Globus pallidus (tissue), 1 donor: ENCODE data around the gene SLC44A1.
A peak's percentile ranks its signal among the peaks of the same experiment; 100 is the strongest.

Source experiments
- DNase-seq: peaks from one replicate; pipeline ENCODE4 v3.0.0-alpha.2; 2015; ENCODE audit warnings: low spot score

Gene SLC44A1

DNA sequence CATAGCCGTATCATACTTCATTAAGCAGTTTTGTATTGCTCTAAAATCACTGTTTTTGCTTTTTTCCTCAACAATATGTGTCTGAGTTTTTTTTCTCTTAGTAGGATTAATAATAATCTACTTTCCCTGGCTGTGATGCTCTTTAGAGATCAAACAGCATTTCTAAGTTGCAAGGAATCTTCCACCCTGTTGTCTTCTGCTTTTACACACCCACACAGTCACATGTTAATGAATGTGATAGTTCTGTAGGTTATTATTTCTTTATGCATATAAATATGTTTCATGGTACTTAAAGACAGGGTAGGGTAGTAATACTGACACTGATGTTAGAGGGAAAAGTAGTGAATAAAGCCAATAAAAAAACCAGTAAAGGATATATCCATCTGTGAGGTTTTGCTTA lies 29.3 kb downstream of the SLC44A1 start:
- no peak for DNase-seq

DNA sequence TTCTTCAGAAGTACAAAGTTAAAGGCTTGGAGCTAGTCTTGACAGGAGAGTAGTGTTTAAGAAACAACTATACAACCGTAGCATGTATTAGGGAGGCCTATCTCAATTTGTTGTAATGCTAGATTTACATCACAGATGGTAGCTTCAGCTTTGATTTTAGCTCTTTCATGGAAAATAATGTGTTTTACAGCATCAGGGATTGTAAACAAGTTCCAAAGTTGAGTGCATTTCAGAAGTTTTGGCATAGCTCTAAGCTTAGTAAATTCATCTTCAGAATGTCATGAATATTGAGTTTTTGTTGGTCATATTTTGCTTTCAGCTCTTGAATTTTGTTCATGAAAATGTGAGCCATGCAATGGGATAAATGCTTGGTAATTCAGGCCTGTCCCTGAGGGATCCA lies 30.7 kb downstream of the SLC44A1 start:
- no peak for DNase-seq

DNA sequence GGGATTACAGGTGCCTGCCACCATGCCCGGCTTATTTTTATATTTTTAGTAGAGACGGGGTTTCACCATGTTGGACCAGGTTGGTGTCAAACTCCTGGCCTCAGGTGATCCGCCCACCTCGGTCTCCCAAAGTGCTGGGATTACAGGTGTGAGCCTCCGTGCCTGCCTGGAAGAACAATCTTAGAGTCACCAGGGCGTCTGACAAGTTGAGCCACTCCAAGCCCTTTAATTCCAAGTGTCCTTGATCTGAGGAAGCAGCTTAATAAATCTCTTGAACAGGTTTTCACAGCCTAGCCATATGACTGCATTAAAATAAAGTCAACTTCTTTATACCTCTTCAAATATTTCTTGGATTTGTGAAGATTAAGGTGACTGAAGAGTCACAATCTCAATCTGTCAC lies 31.5 kb downstream of the SLC44A1 start:
- no peak for DNase-seq

DNA sequence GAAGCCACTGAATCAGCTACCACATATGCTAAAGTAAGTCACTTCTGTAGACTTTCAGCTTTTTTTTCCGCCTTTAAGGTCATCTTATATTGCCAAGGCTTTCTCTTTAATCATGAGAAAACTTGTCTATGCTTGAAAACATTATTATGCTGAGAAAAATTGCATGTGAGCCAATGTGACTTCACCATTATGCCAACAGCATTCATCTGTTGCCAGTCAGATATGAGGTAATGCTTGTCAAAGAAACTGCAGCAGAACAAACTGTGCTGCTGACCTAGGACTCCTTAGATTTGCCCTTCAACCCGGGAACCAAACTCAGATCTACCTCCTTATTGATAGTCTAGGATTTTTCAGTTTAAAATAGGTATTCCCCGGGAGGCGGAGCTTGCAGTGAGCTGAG lies 34.3 kb downstream of the SLC44A1 start:
- DNase-seq = peak; percentile 81

DNA sequence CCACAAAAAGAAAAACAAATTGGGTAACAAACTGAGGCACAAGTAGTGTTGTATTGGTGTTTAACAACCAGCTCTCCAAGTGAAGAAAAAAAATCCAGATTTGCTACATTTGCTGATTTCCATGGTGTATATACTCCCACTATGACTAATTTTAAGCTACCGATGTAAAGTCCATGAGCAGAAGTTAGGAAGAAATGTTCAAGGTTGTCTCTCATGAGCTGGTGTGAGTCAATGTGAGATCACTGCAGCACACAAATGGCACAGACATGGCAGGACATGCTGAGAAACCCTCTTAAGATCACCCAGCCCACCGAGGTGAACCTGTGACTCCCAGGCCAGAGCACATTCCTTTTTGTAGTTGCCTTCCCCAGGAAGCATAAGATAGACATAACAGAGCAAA lies 36.2 kb downstream of the SLC44A1 start:
- DNase-seq = no peak

DNA sequence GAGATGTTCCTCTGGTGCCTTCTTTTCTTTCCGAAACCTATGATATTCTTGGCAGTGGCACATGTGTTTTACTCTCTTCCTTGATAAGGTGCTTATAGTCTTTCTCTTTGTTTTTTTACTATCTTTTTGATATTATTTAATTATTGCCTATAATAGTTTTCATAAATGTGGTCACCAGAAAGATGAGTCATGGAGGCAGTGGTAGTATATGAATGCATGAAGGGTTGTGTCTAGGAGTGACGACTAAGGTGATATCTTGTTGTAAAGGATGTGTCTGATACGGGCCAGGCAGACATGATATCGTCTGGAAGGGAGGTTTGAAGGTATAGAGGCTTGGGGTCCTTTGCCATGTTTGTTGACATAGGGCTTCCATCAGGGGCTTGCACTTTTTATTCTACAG lies 36.8 kb downstream of the SLC44A1 start:
- no peak for DNase-seq

DNA sequence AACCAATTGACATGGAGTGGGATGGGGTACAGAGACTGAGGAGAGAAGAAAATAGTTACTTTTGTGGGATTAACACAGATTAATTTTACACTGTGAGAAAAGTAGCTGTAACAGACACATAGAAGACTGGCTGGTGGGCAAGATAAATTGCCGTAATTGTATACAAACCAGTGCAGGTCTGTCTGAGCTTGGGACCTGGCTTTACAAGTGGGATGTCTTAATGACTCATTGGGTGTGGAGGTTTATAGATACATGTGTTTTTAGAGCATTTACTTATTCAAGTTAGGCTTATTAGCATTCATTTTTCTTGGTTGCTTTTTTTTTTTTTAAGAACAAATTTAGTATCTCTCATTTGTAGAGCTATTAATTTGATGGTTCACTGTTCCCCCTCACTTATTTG lies 37.5 kb downstream of the SLC44A1 start:
- no peak for DNase-seq

DNA sequence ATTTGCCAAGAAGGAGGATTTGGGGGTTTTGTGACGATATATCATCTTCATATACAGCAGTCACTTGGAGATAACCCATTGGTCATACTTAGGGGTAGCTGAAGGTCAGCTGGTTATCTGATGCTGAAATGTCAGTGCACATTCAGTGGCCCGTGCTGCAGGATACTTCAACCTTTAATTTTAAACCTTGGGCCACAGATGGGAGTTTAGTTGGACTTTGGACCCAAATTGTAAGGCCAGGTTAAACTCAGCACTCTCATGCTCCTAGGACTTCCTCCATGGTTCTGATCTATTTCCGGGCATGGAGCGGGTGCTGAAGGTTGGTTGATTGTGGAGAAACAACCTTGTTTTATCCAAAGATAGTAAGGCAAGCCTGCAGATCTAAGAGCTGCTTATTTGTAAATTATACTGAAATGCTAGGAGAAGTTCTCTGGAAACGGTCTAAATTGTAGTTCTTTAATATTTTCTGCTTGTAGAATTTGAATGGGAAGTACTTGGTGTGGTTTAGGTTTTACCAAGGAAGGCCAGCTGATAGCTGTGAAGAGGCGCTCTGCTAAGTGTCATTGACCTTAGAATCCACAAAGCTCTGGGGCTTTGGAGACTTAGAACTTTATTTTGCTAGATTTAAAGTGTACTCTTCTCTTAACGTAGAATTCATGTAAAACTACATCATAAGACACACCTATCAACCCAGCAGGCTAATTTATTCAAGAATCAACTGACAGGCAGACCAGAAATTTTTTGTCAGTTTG lies 38.6 kb downstream of the SLC44A1 start:
- DNase-seq = no peak

DNA sequence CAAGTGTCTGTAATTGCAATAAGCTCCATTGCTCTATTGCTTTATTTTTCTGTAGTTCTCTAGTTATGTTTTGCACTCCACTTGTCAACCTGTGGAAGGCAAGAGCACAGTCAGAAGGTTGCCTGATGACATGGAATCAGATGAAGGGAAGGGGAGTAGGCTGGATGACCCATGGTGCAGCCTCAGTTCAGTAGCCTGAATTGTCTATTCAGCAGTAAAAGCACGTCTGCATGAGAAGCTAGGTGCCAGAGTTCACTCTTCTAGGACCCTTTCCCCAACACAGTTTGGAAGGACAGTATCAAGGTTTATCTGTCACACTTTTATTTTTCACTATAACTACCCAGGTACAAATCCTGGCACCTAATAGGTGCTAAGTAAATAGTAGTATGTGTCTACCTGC lies 39.3 kb downstream of the SLC44A1 start:
- no peak for DNase-seq

DNA sequence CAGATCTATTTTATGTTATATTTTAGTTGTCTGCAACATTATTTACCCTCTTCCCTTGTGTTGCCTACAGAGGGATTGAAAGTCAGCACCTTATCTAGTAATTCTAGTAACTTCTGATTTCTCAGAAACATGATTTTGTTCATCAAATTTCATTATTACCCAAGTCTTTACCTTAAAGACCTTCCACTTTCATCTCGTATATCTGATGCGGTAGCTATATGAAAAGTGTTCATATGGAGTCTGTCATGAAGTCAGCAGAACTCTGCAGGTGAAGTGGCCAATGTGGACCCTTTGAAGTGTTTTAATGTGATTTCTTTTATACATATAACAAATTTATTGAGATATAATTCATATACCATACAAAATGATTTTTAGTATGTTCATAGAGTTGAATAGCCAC lies 40.0 kb downstream of the SLC44A1 start:
- DNase-seq = no peak

DNA sequence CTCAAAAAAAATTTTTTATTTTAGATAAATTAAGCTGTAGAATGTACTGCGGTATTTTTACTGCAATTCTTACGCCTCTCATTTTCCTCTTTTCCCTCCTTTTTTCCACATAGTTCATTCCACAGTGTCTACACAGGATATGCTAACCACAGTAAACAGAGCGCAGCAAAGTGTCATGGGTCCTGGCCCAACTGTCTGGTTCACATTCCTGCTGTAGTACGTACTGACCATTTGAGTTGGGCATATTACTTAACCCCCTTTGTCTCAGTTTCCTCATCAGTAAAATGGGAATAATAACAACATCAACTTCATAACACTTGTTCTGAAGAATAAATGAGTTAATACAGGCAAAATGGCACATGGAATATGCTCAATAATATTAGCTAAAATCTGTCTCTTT lies 41.6 kb downstream of the SLC44A1 start:
- no peak for DNase-seq

DNA sequence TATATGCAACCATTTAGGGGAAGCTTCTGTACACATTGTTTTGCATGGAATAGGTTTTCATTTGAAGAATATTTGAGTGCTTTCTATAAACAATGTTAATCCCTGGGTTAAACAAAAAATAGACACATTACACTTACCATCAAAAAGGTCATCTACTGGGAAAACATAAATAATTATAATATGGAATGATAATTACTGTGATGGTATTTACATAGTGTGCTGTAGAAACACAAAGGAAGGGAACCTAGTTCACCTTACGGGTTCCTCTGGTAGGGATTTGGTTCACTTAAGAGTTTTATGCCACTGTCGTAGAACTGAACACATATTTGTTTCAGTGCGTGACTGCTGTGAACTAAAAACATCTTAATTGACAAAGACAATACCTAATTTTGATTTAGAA lies 44.9 kb downstream of the SLC44A1 start:
- no peak for DNase-seq

DNA sequence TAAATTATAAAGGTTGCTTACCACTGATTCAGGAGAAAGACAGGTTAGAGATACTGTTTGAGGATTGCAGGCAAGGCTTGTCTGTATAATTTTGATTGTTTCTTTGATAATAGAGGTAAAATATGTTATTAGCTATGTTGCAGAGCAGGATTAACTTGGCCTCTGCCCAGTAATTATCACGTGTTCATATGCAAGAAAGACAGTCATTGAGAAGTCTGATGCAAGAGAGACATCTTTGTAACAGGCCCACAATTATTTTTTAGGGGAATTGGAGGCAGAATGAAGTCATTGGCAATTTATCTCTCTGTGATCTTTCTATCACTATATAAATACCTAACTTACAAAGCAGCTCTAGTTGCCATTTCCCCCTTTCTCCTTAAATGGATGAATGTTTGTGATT lies 46.0 kb downstream of the SLC44A1 start:
- peak; percentile 74 for DNase-seq

DNA sequence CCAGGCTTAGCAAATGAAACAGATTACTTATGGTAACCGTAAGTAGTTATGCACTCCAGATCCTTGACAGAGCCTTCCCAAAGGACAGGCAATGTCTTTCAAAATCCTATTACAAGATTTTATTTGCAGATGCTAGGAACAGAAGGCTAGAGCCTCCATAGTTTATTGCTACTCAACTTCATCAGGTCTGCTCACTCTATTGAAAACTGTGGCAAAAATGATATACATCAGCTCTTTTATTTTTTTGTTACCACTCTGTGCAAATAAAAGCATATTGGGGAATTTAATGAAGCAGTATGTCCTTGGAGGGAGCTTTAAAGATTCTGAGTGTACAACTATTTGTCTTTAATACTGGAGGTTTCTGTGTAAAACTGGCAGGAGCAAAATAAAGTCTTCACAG lies 46.5 kb downstream of the SLC44A1 start:
- DNase-seq = no peak

DNA sequence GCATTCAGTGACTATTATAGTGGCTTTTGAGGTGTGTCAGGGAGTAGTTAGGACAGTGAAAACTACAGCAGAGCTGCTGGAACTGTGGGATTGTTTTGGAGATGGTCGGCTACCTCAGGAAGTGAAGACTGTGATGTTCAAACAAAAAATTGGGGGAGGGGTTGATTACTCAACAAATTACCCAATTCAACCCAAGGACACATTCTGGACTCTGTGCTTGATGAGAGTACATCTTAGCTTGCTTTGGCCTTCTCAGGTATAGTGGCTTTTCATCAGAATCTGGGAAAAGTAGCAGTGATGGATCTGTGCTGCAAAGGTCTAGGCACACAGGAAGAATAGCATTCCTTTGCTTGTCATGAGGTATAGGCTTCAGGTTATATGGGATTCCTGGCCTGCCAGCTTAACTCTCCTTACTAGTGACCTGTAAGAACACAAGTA lies 47.0 kb downstream of the SLC44A1 start:
- DNase-seq = no peak

DNA sequence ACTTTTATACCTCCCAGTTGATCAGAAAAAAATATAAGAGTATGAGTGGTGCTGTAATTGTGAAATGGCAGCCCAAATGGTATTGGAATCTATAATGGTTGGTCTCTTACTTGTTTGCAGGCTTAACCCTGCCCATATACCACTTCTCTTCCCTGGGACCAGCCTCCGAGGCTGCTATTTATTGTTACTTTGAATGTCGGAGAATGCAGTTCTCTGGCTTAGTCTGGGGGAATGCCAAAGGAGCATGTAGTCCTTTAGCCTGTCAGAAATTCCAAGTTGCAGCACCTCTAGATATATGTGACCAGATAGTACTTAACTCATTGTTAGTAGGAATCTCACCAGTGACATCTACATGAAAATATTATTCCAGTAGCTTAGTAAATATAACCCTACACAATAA lies 47.5 kb downstream of the SLC44A1 start:
- DNase-seq = no peak

DNA sequence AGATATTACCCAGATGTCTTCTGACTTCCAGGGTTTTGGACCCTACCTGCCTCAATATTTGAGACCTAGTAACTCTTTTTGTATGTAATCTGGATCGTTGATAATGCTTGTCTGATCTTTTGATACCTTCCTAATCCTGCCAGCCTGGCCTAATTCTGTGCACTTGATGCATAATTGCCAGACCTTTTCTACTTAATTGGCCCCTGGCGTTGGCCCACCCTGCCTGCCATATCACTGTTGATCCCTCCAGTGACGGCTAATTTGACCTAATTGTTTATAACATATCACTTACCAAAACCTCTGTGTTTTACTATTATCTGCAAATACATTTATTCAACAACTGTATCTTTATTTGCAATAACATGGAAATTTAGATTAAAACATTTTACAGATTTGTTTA lies 49.0 kb downstream of the SLC44A1 start:
- DNase-seq = no peak

DNA sequence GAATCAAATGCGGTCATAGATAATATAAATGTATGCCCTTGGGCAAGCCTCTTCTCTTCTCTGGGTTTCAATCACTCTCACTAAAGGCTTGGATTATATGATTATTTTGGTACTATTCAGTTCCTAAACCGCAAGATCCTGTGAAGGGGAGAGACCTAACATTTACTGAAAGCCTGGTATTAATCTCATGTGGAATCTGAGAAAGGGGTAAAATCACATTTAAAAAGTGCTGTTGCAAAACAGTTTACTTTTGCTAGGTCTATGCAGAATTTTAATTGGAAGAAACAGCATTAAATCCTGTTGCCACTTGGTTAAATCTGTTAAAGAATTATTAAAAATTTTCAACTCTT lies 50.7 kb downstream of the SLC44A1 start:
- DNase-seq = no peak

DNA sequence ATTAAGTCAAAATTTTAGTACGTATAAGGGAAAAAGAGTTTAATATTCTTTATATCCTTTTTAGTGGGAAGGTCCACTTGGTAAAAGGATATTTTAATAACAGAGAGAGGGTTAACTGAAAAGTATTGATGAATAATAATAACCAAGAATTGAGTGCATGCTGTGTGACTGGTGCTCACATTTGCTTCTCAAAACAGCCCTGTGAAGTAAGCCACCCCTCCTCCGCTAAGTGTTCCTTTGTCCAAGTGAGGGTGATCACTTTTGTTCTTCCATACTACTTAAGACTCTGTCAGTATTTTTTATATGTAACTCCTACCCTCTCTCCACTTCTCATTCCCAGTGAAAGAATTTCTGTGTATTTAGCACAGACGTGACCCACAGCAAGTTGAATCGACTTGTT lies 51.5 kb downstream of the SLC44A1 start:
- DNase-seq = peak; percentile 51

DNA sequence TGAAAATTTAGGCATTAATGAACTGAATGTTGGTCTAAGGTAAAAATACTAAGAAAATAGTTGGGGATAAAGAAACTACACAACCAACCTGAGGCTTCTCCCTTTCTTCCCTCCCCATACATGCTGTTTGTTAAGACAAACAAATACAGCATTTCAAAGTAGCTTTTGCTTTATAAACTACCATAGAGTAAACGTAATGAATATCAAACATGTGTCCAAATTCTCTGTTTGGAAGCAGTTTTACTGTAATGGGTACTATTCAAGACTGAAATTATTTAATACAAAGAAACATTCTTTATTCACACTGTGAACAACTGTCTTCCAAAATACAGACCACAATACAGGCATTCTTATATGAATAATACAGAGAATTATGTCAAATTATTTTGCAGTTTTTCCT lies 52.0 kb downstream of the SLC44A1 start:
- peak; percentile 67 for DNase-seq

DNA sequence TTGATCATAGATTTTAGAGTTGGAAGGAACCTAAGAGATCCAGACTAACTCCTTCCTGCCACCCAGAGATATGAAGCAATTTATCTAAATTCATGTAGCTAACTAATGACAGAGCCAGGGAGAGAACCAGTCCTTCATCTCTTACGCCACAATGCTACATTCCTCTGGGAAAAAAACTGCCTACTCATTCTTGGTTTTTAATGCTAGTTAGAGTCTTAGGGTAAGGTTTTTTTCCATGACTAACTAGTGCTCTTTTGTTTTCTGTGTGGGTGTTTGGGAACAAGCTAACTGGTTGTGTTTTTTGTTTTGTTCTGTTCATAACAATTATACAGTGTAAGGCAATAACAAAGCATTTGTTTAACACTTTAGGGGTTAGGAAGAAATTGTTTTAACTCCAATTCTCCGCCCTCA lies 52.4 kb downstream of the SLC44A1 start:
- DNase-seq = peak; percentile 81

DNA sequence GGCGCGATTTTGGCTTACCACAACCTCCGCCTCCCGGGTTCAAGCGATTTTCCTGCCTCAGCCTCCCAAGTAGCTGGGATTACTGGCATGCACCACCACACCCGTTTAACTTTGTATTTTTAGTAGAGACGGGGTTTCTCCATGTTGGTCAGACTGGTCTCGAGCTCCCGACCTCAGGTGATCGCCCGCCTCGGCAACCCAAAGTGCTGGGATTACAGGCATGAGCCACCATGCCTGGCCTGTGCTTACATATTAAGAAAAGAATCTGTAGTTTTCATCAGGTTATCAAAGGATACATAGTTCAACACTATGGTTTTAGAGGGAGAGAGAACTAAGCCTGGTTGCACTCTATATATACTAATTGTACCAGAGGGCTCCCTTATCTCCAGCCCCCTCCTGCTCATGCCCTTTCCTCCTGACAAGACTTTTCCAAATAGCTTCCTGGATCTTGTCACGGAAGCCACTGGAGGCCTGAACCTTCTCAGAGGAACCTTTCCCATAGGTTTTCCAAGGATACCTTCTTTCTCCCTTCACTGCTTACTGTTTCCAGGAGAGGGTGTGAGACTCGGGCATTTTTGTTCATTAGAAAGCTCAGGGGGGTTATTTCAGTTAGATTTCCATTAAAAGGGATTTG lies 53.1 kb downstream of the SLC44A1 start:
- no peak for DNase-seq

DNA sequence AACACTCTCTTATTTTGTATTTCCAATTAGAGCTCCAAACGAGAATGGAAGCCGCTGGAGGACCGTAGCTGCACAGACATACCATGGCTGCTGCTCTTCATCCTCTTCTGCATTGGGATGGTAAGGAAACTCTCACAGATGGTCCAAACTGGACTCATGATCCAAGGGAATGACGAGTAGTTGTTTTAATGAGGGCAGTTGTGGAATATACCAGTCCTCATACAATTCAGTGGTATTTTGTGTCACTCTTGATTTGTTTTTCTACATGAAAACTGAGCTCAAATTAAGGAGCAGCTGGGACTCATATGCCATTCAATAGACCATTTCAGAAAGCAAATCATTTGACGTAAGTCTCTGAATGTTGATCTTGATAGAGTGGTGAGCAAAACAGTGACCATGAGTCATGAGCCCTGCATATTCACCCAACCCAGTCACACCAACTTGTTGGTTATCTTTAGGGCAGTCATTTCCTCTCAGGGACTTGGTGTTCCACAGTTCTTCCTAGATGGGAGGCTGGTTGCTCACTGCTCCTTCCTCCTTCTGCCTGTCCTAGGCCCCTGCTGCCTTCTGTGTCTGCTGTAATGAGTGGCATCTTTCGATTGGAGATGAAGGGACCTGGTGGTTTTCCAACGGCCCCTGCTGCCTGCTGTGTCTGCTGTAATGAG lies 54.9 kb downstream of the SLC44A1 start:
- peak; percentile 74 for DNase-seq

DNA sequence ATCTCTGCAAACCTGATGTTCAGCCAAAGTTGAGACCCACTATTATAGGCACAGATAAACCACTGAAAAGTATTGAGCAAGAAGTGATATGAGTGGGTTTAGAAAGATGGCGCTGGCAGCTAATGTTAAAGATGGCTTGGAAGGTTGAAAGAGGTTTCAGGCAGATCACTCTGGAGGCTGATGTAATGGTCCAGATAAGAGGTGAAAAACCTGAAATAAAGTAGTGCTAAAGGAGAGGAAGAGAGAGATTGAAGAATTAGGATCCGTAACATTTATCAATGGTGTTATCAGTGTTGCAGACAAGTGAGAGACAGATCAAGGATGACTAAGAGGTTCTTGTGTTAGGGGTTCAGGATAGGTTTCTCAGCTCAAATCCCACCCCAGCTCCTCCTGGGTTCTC lies 58.3 kb downstream of the SLC44A1 start:
- no peak for DNase-seq
